Loucy (cell line): ENCODE results near the gene ARFRP1.

Source experiments
- H2AFZ ChIP-seq: fragments of 200-600 bp; sonication (generic); 2 replicates; pipeline ENCODE4 v1.6.0; 2016; ENCODE audit warnings: antibody characterized with exemption, mild to moderate bottlenecking, low read length, moderate library complexity
- H3F3A ChIP-seq: fragments of 200-600 bp; 2 replicates; pipeline ENCODE4 v1.6.0; 2016; ENCODE audit warnings: antibody characterized with exemption, low read depth, mild to moderate bottlenecking
- H3K27me3 ChIP-seq: fragments of 200-600 bp; sonication (generic); 2 replicates; pipeline ENCODE4 v1.6.1; 2014; ENCODE audit warnings: low read length, mild to moderate bottlenecking; ENCODE audit not compliant: insufficient read depth, poor library complexity, severe bottlenecking
- H3K36me3 ChIP-seq: fragments of 200-600 bp; sonication (generic); 2 replicates; pipeline ENCODE4 v1.6.1; 2016; ENCODE audit warnings: low read length; ENCODE audit not compliant: insufficient read depth
- H3K4me1 ChIP-seq: fragments of 200-600 bp; sonication (generic); 2 replicates; pipeline ENCODE4 v1.5.1; 2014; ENCODE audit warnings: low read length, mild to moderate bottlenecking; ENCODE audit not compliant: insufficient read depth, poor library complexity, severe bottlenecking
- H3K4me2 ChIP-seq: fragments of 200-600 bp; sonication (generic); 2 replicates; pipeline ENCODE4 v1.6.0; 2014; ENCODE audit warnings: antibody characterized with exemption, low read length, low read depth, mild to moderate bottlenecking; ENCODE audit not compliant: poor library complexity, severe bottlenecking
- H3K4me3 ChIP-seq: fragments of 200-600 bp; sonication (generic); 2 replicates; pipeline ENCODE4 v1.5.1; 2014; ENCODE audit warnings: low read length, mild to moderate bottlenecking, mixed read lengths; ENCODE audit not compliant: poor library complexity, severe bottlenecking
- H3K79me2 ChIP-seq: fragments of 200-600 bp; sonication (generic); 2 replicates; pipeline ENCODE4 v1.6.1; 2014; ENCODE audit warnings: low read length; ENCODE audit not compliant: insufficient read depth
- H3K9ac ChIP-seq: fragments of 200-600 bp; sonication (generic); 2 replicates; pipeline ENCODE4 v1.6.0; 2014; ENCODE audit warnings: mild to moderate bottlenecking, low read depth, low read length, moderate library complexity; ENCODE audit not compliant: poor library complexity, severe bottlenecking
- H3K9me2 ChIP-seq: fragments of 200-600 bp; sonication (generic); replicated peaks from 2 replicates; pipeline ENCODE4 v1.6.1; 2016; ENCODE audit warnings: low read depth, low read length, mixed read lengths
- H3K9me3 ChIP-seq: fragments of 200-600 bp; sonication (generic); 2 replicates; pipeline ENCODE4 v1.6.1; 2014; ENCODE audit warnings: mild to moderate bottlenecking, antibody characterized with exemption, low read length, low read depth; ENCODE audit not compliant: insufficient read depth
- H4K20me1 ChIP-seq: fragments of 200-600 bp; sonication (generic); 2 replicates; pipeline ENCODE4 v1.6.0; 2014; ENCODE audit warnings: antibody characterized with exemption, low read length, mild to moderate bottlenecking; ENCODE audit not compliant: insufficient read depth, poor library complexity, severe bottlenecking
- CTCF ChIP-seq: fragments of 200-600 bp; sonication (generic); conservative IDR thresholded peaks from 2 replicates; pipeline ENCODE4 v1.5.1; 2014; ENCODE audit warnings: mild to moderate bottlenecking, antibody characterized with exemption, low read length
- EZH2phosphoT487 ChIP-seq: fragments of 200-600 bp; IDR thresholded peaks from 2 replicates; pipeline ENCODE4 v1.6.1; 2018; ENCODE audit warnings: antibody characterized with exemption, mild to moderate bottlenecking, moderate library complexity, borderline replicate concordance

ARFRP1 gene

GRCh38 chr20:63742381-63743024 lies 34.7 kb upstream of the ARFRP1 start:
- Histone ChIP-seq H2AFZ (no peak overlapping the region), H3K9ac (no peak overlapping the region), H3K4me1 (peaks cover 17% of the 10 kb centered on the region), H3K9me3 (no peaks in the 10 kb centered on the region), H3K79me2 (peaks cover 31% of the 10 kb centered on the region), H3K36me3 (peaks cover 13% of the 10 kb centered on the region; the same call in 1 of the 2 replicates), H3F3A (0 out of 2 replicates have a peak, but pooled peaks cover 7% of the 10 kb centered on the region), H3K4me2 (no peak overlapping the region), H3K27me3 (no peaks in the 10 kb centered on the region), H4K20me1 (peaks cover 29% of the 10 kb centered on the region), H3K9me2 (no peaks in the 10 kb centered on the region), H3K4me3 (no peak overlapping the region)
- TF ChIP-seq EZH2phosphoT487 (no peak), CTCF (no peak)

- Histone ChIP-seq H3F3A (0 out of 2 replicates have a peak, but pooled peaks cover 7% of the 10 kb centered on the region), H3K27me3 (no peaks in the 10 kb centered on the region), H3K79me2 (peaks cover 36% of the 10 kb centered on the region), H4K20me1 (peaks cover 32% of the 10 kb centered on the region), H3K4me1 (peaks cover 23% of the 10 kb centered on the region), H3K9ac (peak overlapping the region; percentile 92), H3K4me2 (peak overlapping the region; percentile 73), H3K4me3 (peak overlapping the region; percentile 88), H3K9me2 (no peaks in the 10 kb centered on the region), H3K9me3 (no peaks in the 10 kb centered on the region), H3K36me3 (peaks cover 13% of the 10 kb centered on the region; the same call in 1 of the 2 replicates), H2AFZ (no peak overlapping the region)
- TF ChIP-seq EZH2phosphoT487 (no peak), CTCF (no peak)
These were observed 34.1 kb upstream of the ARFRP1 start for GRCh38 chr20:63741676-63742380.

- TF ChIP-seq EZH2phosphoT487 (no peak), CTCF (no peak)
- Histone ChIP-seq H3K4me3 (peak overlapping the region; percentile 88), H3K27me3 (no peaks in the 10 kb centered on the region), H3F3A (0 out of 2 replicates have a peak, but pooled peaks cover 7% of the 10 kb centered on the region), H3K79me2 (peaks cover 38% of the 10 kb centered on the region), H2AFZ (no peak overlapping the region), H3K4me2 (peak overlapping the region; percentile 73), H3K9me2 (no peaks in the 10 kb centered on the region), H3K9me3 (no peaks in the 10 kb centered on the region), H3K4me1 (peaks cover 27% of the 10 kb centered on the region), H4K20me1 (peaks cover 32% of the 10 kb centered on the region), H3K9ac (peak overlapping the region; percentile 92), H3K36me3 (peaks cover 13% of the 10 kb centered on the region; the same call in 1 of the 2 replicates)
These were observed 33.5 kb upstream of the ARFRP1 start for GRCh38 chr20:63741354-63741675.
